GM21619 (cell line): ENCODE results near the gene SND1.

Source experiments
- ATAC-seq: cut with Tn5 transposase; IDR thresholded peaks from one replicate; pipeline ENCODE4 v1.9.1; 2021; ENCODE audit not compliant: unreplicated experiment

SND1 gene

DNA sequence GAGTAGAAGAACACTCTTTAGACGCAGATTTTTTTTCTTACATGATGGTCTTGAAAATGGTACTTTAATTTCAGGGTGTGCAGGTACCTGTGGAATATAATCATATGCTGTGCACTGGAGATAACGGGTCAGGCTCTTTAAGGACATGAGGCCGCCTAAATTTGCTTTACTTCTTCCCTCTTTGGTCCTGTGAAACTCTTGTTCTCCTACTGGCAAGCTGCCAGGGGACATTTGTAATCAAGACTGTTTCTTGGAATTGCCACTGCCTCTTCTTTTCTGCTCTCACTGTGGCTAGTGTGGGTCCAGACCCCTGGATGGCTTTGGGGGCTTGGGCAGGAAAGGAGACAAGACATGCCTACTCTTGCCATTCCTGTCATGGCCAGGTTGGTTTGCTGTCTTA lies 146.0 kb downstream of the SND1 start:
- no peak for ATAC-seq

DNA sequence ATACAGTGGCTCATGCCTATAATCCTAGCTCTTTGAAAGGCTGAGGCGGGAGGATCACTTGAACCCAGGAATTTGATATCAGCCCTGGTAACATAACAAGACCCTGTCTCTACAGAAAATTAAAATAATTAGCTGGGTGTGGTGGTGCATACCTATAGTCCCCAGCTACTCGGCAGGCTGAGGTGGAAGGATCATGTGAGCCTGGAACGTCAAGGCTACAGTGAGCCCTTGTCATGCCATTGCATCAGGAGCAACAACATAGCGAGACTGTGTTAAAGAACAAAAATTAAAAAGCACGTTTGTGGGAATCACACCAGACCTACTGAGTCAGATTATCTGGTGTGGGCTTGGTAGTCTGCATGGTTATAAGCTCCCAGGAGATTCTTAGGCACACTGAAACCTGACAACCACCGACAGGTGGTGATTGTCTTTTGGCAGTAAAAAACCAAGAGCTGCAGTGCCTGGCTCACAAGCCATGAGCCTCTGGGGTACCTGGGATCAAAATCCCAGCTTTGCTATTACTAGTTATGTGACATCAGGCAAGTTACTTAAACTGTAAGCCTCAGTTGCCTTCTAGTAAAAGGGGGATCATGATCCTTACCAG lies 146.9 kb downstream of the SND1 start:
- no peak for ATAC-seq

DNA sequence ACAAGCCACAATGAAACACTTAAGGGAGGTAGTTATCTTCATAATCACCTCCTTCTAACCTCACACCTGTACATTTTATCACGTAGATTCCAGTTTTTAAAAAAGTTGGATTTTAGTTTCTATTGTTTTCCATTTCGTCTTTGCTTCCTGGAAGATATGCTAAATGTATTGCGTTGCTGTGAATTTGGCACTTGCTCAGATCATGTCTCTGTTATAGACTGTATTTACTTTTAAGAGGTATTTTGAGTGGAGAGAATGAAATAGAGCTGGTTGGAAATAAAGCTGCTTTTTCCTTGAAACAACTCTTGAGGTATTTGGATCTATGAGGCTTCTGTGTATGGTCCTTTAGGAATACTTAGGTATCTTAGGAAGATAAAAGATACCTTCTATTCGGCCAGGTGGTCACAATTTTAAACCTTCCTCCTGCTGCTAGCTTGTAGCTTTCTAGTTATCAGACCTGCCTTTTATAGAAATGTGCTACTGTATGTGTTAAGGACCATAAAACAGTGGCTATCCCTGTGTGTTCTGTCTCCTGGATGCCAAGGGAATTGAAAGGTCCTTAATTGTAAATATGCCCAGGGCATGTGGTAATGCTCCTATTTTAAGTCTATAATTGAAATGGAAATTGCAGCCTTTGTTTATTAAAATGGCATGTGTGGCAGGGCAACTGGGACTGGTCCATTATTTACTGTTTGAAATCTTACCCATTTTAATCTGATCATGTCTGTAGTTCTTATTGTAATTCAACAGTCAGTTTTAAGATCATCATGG lies 147.7 kb downstream of the SND1 start:
- no peak for ATAC-seq

DNA sequence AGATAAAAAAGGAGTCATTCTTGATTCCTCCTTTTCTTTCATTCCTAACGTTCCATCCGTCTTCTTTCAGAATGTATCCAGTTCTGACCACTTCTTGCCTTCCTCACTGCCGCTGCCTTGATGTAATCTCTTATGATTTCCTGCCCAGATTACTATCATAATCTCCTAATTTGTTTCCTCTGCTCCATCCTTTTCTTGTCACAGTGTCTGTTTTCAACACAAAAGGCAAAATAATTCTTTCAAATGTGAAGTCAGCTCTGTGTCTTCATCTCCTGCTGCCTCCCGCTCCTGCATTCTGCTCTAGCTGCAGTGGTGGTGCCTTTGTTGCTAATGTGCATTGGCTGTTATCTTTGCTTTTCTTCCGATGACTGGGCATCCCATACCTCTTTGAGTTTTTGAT lies 150.9 kb downstream of the SND1 start:
- ATAC-seq = no peak

DNA sequence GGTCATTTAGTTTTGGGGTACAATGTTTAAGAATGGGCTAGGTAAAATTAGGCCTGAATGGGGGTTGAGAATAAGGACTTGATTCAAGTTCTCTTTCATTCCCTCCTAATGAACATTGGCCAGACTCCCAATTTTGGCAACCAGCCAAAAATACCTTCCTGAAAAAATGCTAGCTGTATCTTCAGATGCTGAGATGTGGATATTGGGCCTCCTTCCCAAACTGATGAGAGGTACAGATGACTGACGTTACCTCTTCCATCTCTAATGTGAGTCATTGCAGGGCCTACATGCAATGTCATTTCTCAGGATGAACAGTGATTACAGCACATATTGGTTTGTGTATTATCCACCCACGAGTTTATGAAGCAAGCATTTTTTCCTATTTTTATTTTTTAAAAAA lies 151.6 kb downstream of the SND1 start:
- ATAC-seq = no peak

DNA sequence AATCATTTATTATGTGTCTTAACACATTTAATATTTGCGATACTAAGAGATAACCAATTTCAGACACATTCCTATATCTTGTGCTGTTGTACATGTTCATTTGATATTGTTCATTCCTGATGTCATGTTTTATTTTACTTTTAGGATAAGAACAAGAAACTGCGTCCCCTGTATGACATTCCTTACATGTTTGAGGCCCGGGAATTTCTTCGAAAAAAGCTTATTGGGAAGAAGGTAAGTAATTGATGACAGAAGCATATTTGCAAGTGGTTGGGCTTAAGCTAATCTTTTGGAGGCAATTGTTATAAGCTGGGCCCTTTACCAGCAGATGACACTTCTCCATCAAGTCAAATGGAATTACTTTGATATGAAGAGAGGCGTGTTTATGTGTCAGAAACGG lies 155.3 kb downstream of the SND1 start:
- ATAC-seq = no peak

DNA sequence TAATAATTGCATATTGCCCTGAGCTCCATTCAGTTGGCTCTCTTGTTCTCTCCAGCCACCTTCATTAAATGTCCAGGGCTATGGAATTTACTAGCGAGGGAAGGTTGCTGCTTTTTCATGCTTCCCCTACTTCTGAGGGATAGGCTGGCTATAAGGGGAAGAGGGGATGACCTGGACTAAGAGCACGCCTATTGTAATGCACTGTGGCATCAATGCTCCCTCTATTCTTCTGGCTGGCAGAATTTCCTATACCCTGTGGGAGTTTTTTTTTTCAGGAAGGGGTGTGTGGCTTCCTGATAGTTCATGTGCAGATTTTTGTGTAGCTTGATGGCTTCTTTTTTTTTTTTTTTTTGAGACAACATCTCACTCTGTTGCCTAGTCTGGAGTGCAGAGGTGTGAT lies 155.8 kb downstream of the SND1 start:
- ATAC-seq = no peak

DNA sequence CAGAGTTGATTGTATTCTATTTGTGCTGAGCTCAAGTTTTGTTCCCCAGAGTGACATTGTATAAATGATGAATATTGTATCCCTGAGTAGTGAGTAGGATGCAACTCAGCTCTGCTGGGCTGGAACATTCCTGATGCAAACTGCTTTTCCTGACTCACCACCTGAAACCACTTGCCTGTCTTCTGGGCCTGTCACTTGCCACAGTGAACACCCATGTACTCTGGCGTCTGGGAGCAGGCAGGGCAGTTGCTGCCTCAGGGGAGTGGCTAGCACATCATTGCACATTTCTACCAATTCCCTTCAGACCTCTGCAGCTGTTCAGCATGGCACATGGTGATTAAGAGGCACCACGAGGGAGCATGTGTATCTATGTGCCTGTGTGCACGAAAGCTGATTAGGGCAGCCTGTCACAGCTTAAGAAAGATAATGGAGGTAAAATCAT lies 157.3 kb downstream of the SND1 start:
- ATAC-seq = no peak

DNA sequence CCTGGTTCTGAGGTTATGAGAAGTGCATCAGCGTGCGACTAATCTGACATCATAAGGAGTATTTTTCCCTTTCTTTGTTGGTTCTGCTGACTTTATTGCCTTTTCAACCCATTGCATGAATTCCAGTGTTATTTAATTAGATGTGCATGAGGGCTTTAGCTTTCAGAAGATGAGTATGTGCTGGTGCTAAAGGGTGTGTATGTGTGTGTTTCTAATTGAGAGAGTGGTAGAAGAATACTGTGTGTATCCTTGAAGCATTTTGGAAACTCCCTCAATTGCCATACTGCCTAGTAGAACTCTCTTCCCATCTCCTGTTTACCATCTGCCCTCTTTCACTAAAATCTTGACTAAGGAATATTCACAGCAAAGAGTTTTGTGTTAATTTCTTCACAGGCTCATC lies 158.1 kb downstream of the SND1 start:
- ATAC-seq = no peak

DNA sequence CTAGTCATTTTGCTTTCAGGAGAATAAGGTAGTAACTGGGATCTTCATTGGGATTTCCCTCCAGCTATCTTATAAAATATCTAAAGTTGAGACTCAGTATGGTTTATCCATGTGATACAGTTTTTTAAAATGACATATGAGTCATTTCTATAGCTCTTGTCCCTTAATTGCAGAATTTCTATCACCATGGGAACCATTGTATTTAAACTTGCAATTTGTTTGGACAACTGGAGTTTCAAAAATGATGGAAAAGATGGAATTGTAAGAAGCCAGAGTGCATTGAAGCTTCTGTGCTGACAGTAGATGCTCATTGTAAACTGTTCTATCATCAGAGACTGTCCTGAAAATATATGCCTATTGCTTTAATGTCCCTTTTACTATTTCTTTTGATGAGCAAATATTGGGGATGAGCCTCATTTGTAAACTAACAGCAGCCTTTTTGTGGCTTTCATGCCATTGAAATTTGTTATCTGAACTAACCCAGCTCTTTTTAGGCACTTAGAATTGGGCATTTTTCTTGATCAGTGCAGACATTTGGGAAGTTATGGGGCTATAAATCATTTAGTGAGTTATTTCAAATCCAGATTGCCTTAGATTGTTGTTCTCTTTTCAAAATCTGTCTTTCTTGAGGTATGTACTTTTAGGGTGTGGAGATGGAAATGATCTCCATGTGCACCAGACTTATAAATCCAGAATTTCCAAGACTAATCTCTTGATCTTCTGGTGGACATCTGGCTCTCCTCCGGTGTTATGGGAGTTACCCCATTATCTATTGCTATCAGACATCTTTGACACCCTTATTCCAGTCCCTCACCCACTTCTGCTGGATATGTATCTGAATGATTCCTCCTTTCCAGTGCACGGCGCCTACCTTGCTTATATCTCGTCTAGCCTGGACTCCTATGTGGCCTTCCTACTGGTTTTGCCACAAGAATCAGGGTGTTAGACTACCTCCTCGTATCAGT lies 159.0 kb downstream of the SND1 start:
- no peak for ATAC-seq

DNA sequence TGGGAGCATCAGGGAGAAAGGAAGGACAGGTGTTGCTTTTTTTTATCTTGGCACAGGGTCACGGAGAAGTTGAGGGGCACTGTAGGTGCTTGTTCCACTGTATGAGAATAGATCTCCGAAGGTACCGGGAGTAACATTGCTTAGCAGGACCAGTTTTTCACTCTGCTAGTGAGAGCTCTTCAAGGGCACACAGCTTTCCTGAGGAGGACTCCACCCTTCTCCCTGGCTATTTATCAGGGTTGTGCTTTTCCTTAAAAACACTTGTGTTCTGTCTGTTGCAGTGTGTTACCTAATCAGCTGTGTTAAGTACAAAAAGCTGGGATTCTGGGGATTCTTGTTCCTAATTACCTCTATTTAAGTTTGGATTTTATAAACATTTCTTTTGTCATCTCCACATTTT lies 160.5 kb downstream of the SND1 start:
- ATAC-seq = no peak

DNA sequence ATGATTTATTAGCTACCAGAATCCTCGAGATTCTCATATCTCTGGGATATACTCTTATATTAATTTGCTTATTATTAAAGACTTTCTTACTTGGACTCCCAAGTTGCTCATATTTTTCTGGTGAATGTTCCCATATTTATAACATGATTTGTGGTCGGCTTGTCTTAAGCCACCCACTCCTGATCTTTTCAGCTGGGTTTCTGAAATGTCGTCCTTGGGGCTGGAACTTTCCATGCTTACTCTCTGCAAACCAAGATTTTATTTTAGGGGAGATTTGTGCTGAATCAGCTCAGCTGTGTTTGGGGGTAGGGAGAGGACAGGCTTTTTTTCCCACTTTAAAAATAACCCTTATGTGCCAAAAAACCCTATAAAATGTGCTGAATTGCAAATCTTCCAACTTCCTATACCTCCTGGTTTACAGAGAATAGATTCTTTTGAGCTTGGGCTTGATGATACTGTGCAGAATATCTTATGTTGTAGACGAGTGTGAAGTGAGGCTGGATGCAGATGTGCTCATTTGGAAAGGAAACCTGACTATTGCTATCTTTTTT lies 162.1 kb downstream of the SND1 start:
- ATAC-seq = no peak

DNA sequence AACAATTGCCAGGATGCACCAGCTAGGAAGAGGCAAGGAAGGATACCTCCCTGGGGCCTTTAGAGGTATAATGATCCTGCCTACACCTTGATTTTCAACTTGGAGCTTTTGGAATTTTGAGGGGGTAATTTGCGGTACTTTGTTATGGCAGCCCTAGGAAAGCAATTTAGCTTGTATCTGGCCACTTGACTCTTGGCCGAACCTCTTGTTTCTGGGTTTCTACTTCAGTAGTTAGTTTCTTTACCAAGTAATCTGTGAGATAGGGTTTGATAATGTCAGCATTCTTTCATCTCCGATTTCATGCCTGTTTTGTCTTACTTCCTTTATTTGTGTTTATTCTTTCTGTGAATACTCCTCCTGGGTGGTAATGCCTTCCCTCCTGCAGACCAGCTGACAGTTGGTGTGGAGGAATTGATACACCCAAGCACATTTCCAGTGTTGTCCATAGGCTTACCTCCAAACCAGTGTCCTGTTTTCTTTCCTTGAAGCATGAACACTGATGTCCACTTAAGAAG lies 163.7 kb downstream of the SND1 start:
- ATAC-seq = no peak

DNA sequence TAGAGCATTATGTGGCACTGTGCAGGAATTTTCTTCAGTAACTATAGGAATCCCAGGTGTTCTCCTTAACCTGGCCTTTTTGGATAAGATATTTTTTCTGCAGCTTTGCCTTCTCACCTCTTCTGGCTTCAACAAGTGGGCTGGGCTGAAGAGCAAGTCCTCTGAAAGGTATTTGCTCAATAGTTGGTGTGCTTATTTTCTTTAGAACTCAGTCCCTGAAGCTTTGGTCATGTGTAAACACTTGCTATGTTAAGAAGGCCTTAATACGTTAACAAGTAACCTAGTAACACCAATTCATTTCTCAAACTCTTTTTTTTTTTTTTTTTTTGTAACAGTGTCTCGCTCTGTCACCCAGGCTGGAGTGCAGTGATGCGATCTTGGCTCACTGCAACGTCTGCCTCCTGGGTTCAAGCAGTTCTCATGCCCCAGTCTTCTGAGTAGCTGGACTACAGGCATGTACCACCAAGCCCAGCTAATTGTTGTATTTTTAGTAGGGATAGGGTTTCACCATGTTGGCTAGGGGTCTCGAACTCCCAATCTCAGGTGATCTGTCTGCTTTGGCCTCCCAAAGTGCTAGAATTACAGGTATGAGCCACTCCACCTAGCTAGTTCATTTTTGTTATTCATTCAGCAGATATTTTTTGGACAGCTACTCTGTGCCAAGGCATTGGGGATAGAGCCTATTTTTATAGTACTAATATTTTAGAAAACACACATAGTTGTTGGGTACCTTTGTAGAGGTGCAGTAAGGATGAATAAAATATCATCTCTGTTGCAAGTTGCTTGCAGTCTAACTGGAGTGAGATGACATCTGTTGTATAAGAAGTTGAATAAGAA lies 164.6 kb downstream of the SND1 start:
- no peak for ATAC-seq

DNA sequence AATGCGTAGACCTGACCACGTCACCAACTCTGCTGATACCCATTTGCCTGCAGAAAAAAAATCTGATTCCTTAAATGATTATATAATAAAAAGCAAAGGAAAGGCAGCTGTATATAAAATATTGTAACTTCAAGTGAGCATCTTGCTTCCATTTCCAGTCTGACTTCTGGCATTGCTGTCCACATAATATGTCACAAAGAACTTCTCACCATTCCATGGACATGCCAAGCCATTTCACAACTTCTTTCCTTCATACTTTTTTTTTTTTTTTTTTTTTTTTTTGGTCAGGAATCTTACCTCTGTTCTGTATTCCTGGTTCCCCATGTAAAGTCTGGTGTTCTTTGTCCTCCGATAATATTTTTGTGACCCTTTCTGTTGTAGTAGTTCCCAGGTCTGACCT lies 165.5 kb downstream of the SND1 start:
- no peak for ATAC-seq

DNA sequence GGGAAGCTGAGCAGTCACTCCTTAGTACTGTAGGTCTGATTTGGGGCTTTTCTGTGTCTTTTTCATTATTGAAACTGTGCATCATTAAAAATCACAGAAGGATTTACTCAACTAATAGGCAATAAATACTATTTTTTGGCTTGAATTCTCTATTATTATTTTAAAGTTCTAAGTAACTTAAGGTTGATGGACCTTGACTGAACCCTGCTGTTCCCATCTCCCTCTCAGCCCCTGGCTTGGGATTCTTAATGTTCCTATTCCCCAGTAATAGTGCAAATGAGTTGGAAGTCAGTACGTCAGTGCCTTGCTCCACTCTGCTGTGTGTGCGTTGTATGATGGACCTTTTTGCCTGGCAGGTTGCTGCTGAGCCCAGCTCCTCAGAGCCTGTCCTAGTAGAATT lies 166.3 kb downstream of the SND1 start:
- no peak for ATAC-seq

DNA sequence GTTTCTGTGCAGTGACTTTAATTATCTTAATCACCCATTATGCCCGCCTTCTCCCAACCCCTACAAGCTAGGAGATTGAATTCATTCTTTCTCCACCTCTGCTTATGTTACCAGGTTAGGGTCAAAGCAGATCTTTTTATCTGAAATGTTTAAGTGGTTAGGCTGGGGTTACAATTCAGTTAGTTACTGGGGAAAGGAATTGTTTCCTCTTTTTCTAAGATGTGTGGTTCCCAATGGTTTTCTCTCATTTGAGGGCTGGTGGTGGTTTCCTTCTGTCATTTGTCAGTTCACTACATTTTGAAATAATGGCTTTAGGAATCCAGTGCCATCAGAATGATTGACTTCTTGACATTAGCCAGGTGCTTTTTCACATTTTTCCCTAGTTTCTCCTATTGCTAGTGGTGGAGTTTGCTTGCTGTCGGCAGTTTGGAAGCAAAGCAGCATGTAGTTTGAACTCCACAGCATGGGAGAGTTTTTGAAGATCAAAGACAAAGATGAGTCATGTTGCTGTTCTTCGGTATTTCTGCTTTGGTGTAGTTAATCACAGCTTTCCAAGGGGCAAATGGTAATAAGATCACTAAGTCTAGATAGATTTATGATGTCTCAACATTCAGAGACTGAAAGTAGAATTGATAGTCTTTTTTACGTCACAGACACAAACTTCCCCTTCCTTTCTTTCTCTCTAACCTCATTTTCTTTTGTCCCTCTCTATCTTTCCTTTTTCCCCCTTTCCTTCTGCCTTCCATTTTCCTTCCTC lies 168.2 kb downstream of the SND1 start:
- no peak for ATAC-seq

DNA sequence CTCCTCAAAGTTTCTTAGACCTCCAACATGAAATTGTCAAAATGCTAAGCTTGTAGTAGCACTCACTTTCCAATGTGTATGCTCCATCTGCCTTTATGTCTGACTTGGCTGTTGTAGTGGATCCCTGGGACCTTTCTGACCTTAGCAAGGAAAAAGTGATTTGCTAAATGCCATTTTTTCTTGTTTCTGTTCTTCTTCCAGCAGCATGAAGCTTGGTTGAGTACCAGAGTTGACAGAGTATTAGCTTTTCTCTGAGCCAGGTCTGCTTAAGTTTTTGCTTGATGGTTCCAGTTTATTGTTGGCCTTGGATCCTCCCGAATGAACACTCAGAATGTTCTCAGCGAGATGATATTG lies 168.7 kb downstream of the SND1 start:
- no peak for ATAC-seq

DNA sequence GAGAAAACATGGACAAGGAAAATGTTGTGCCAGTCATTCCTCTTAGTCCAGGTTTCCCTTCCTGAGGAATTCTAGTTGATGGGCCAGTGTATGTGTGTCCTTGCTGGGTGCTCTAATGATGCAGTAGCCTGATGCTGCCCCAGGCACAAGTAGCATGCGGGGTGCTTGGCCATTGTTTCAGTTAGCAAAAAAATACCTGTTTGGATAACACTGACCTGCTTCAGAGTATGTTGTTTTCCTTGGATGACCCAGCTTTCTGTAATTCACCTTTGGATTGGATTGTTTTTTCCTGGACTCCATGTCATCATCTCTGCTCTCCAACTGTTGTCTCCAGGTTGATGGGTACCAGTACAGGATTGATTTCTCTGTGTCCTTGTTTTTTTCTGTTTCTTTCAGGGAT lies 169.2 kb downstream of the SND1 start:
- no peak for ATAC-seq
